VCaP (cell line): ENCODE data around the gene RALGAPA2.

Experiments
- H3K27ac ChIP-seq: fragments of 450-650 bp; 2 replicates; pipeline ENCODE4 v1.5.1; 2017
- CTCF ChIP-seq: fragments of 450-650 bp; conservative IDR thresholded peaks from 2 replicates; pipeline ENCODE4 v1.5.1; 2017; ENCODE audit warnings: mild to moderate bottlenecking, moderate library complexity

Gene RALGAPA2

GRCh38 chr20:20536240-20536933, 176.1 kb downstream of the RALGAPA2 start:
- TF ChIP-seq CTCF = no peak
- H3K27ac ChIP-seq = no peak overlapping the region

- H3K27ac ChIP-seq = no peak overlapping the region
- no peak for TF ChIP-seq CTCF
These were observed 177.4 kb downstream of the RALGAPA2 start for GRCh38 chr20:20535051-20535450.

- TF ChIP-seq CTCF = no peak
These were observed 181.2 kb downstream of the RALGAPA2 start for GRCh38 chr20:20531283-20531682.

GRCh38 chr20:20530428-20531151, 181.9 kb downstream of the RALGAPA2 start:
- TF ChIP-seq CTCF = no peak
- H3K27ac ChIP-seq = no peak overlapping the region

More at GRCh38 chr20:20531283-20531682, 181.2 kb downstream of the RALGAPA2 start:
- no peak overlapping the region for H3K27ac ChIP-seq

- no peak overlapping the region for H3K27ac ChIP-seq
- no peak for TF ChIP-seq CTCF
These were observed 182.8 kb downstream of the RALGAPA2 start for GRCh38 chr20:20529597-20529996.

GRCh38 chr20:20528861-20529260, 183.6 kb downstream of the RALGAPA2 start:
- no peak overlapping the region for H3K27ac ChIP-seq
- no peak for TF ChIP-seq CTCF

- no peak for TF ChIP-seq CTCF
- no peak overlapping the region for H3K27ac ChIP-seq
These were observed 184.8 kb downstream of the RALGAPA2 start for GRCh38 chr20:20527661-20528060.
